RWPE1 (cell line): ENCODE measurements around the gene BACH2.

Experiments
- CTCF ChIA-PET: fragments of 350-600 bp; sonication (Branson Sonifier 250); formaldehyde crosslinking; extraction: SDS; loops from one replicate; lab custom pipeline; 2021; lab: Yijun Ruan, JAX
- POLR2A ChIA-PET: fragments of 400-600 bp; formaldehyde crosslinking; extraction: SDS; loops from one replicate; lab custom pipeline; 2020; ENCODE audit warnings: antibody characterized with exemption; ENCODE audit not compliant: low non-redundant PET; lab: Yijun Ruan, JAX
- DNase-seq: peaks from one replicate; pipeline ENCODE4 v3.0.0; 2012; ENCODE audit warnings: low spot score
- H3K27ac ChIP-seq: fragments of 450-650 bp; 2 replicates; pipeline ENCODE4 v1.5.1; 2017
- TF ChIP-seq, protein P1 (sequence below): fragments of 450-650 bp; conservative IDR thresholded peaks from 2 replicates; pipeline ENCODE4 v1.5.1; 2017; ENCODE audit warnings: low read depth, mild to moderate bottlenecking

BACH2 gene

DNA sequence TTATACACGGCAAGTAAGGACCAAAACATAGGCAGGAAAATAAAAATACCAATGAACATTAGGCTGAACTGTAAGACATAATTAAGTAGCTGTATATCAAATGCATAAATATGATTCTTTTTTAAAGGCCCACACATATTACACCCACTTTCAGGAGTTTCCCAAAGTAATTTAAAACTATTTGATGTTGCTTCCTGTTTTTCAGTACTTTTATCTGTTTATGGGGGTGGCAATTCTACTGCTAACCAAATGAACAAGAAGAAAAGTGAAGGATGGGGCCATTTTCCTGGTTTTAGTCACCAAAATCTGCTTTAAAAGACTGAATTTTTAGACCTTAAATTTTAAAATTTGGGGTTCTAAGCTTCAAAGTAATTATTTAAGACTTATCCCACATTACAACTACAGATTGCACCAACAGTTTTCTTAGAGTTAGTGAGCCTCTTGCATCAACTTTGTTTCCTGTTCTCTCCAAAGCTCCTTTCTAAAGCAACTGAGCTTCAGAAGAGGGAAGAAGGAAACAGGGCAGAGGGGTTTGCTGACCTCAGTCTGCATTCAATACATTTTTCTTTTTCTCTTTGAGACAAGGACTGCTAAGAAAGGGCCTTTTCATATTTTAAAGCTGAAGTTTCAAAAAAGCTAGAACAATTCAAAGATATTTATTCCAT lies 191.0 kb downstream of the BACH2 start:
- CTCF ChIA-PET: interaction anchor here (0.5 kb wide), 1 partner anchor 190 kb away, joined by 3 read pairs; no protein-coding TSS in a partner anchor
- TF ChIP-seq, protein P1, sequence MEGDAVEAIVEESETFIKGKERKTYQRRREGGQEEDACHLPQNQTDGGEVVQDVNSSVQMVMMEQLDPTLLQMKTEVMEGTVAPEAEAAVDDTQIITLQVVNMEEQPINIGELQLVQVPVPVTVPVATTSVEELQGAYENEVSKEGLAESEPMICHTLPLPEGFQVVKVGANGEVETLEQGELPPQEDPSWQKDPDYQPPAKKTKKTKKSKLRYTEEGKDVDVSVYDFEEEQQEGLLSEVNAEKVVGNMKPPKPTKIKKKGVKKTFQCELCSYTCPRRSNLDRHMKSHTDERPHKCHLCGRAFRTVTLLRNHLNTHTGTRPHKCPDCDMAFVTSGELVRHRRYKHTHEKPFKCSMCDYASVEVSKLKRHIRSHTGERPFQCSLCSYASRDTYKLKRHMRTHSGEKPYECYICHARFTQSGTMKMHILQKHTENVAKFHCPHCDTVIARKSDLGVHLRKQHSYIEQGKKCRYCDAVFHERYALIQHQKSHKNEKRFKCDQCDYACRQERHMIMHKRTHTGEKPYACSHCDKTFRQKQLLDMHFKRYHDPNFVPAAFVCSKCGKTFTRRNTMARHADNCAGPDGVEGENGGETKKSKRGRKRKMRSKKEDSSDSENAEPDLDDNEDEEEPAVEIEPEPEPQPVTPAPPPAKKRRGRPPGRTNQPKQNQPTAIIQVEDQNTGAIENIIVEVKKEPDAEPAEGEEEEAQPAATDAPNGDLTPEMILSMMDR: no peak
- DNase-seq: no peak
- no peak overlapping the region for H3K27ac ChIP-seq
- POLR2A ChIA-PET: no interaction called here

DNA sequence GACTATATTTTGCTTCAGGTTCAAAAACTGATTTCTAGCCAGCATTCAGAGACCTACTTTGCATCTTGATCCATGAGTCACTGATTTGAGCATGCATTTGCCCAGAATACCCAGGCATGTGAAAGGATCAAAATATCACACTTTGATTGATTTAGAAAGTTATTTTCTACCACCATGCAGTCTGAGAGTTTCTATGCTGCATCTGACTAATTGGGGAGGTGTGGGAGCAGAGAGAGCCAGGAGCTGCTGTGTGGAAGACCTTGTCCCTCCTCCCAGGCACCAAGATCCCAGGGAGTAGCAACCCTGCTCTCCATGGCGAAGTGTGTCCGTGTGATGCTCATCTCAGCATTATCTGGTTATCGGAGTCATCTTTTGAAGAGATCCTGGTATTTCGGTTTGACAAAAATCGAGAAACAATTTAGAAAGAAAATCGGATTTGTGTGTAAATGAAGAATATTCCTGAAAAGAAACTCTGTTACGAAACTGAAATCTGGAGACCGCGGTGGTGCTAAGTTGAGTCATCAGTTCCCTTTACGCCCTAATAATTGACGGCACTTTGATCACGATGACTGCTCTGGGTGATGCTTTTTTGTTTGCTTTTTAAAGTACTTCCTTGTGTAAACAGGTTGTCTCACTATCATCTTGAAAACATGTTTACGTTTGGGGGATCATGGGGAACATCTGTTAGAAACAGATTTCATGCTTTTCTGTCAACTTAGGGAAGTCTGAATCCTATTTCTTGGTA lies 193.4 kb downstream of the BACH2 start:
- ChIA-PET CTCF (no interaction called here), POLR2A (no interaction called here)
- H3K27ac ChIP-seq: no peak overlapping the region
- TF ChIP-seq, protein P1: no peak
- DNase-seq: no peak

DNA sequence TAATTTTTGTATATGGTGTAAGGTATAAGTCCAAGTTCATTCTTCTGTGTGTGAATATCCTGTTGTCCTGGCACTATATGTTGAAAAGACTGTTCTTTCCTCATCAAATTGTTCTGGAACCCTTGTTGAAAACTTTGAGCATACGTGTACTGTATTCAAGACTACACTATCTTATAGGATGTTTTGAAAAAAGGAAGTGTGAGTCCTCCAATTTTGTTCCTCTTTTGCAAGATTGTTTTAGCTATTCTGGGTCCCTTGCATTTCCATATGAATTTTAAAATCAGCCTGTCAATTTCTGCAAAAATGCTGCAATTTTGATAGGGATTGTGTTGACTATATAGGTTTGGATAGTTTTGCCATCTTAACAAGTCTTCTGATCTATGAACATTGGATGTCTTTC lies 195.2 kb downstream of the BACH2 start:
- ChIA-PET POLR2A (no interaction called here), CTCF (no interaction called here)
- no peak overlapping the region for H3K27ac ChIP-seq
- DNase-seq: no peak
- TF ChIP-seq, protein P1: no peak

DNA sequence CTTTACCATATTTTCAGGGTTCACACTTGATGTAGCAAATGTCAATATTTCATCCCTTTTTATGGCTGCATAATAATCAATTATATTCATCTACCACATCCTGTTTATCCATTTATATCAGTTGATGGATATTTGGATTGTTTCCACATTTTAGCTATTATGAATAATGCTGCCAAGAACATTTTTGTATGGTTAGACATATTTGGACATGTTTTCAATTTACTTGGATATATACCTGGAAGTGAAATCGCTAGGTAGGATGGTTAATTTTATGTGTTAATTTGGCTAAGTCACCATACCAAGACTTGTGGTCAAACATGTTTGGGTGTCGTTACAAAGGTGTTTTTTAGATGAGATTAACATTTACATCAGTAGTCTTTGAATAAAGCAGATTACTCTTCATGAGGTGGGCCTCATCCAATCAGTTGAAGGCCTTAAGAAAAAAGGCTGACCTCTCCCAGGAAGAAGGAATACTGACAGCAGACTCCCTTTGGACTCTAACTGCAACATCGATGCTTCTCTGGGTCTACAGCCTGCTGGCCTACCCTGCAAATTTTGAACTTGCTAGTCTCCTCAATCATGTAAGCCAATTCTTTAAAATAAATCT lies 196.5 kb downstream of the BACH2 start:
- TF ChIP-seq, protein P1: no peak
- ChIA-PET POLR2A (interaction anchor here (0.6 kb wide), 1 partner anchor 12 kb away, joined by 3 read pairs; no protein-coding TSS in a partner anchor), CTCF (interaction anchor here (0.6 kb wide), 2 partner anchors 105 to 110 kb away, joined by 3 read pairs; no protein-coding TSS in a partner anchor)
- DNase-seq: no peak
- H3K27ac ChIP-seq: no peak overlapping the region

DNA sequence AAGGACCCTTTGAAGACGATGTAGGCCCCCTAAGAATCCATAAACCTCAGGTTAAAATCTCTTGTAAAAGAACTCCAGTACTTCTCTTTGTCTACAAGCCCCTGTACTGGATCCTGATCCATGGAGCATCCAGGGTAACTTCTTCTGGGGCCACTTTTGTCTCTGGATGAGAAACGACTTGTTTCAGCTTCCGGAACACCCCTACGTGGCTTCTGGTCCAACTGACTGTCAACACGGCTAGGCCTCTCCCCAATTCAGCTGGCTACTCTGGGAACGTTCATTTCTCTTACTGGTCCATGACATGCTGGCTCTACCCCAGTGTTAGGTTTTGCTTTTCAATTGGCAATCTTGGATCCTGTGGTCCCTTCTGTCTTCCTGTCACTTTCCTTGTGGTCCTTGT lies 198.0 kb downstream of the BACH2 start:
- ChIA-PET POLR2A (no interaction called here), CTCF (interaction anchor here (0.5 to 1.3 kb wide), 5 partner anchors 11 to 1835 kb away, joined by 3 to 5 read pairs (median 4); no protein-coding TSS in a partner anchor)
- TF ChIP-seq, protein P1: no peak
- no peak for DNase-seq
- peak overlapping the region; percentile 92 for H3K27ac ChIP-seq

DNA sequence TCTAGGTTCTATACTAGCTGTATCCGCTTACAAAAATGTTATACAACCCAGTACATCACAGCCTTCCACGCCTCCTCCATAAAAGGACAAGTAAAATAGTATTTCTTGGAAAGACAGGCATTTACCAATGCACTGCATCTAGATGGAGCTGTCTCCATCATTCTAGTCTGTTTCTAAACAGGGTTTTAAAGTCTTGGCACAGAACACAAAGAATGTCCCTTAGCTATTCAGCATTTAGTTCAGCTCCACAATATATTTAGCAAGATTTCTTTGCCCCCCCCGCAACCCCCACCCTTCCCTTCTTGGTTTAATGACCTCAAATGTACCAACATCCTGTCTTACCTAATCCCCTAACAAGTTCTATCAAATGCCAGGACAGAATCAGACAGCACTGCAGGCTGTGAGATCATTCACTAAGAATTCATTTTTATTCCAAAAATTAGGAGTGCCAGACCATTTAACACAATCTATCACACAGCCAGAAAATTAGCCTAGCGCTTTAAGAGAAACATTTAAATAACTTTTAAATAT lies 198.6 kb downstream of the BACH2 start:
- peak; percentile 87 for DNase-seq
- CTCF ChIA-PET: interaction anchor here (0.5 to 1.3 kb wide), 6 partner anchors 11 to 295 kb away, joined by 3 to 7 read pairs (median 4); no protein-coding TSS in a partner anchor

More for the DNA sequence above, 198.6 kb downstream of the BACH2 start:
- POLR2A ChIA-PET: interaction anchor here (0.7 kb wide), 1 partner anchor 295 kb away, joined by 4 read pairs; no protein-coding TSS in a partner anchor
- TF ChIP-seq, protein P1: peak; percentile 79
- H3K27ac ChIP-seq: peak overlapping the region; percentile 92
